Measurements from ENCODE around the gene LAPTM4A. TPM values are rescaled to one million over a fixed set of nuclear protein-coding genes. Genes with fewer than 3 reads are reported as not detected.
A peak's percentile ranks its signal among the peaks of the same experiment; 100 is the strongest.

Gene LAPTM4A
- 96.6 and 125 TPM in 2 replicates for total RNA-seq (2021)
- percentile 82 among the genes with signal in this experiment for Bru-seq, nascent RNA
- BruChase-seq, experiment 1, labeled RNA remaining after a 2-hour chase, result percentile 85 among the genes with signal in this experiment
- percentile 92 among the genes with signal in this experiment for BruChase-seq, experiment 2, labeled RNA remaining after a 6-hour chase
- long read RNA-seq, transcript LAPTM4A-201 (7 exons, 1,765 nt), result major isoform, 96 of 118 reads
- long read RNA-seq, partial matches to known transcripts, result 0 of 118 reads
- long read RNA-seq, other reads (novel, unspliced or antisense), result 22 of 118 reads

- POLR2A ChIA-PET (ENCODE audit: unreplicated experiment), result interaction anchor here (0.5 to 1.0 kb wide), 11 partner anchors 15 to 1008 kb away, joined by 3 to 19 read pairs (median 4); partner anchors contain the start of gene RHOB
- H3K36me3 ChIP-seq (ENCODE audit: low read depth), result no peaks in the 10 kb centered on the region
- peaks cover 19% of the 10 kb centered on the region for H3F3A ChIP-seq (ENCODE audit: insufficient read depth, low read depth)
- CTCF ChIA-PET, result interaction anchor here (0.5 to 0.6 kb wide), 2 partner anchors 50 to 96 kb away, joined by 3 read pairs; no protein-coding TSS in a partner anchor
- H3K4me3 ChIP-seq, result peak within 1 kb of the TSS; percentile 85
- H3K79me2 ChIP-seq (ENCODE audit: low read depth), result peaks cover 45% of the 10 kb centered on the region
- intact Hi-C loops (cut with micrococcal nuclease; ENCODE audit: unreplicated experiment), result loop anchor here (1.0 to 5.0 kb wide), 2 partner anchors 15 to 181 kb away; no protein-coding TSS in a partner anchor
- peak within 1 kb of the TSS; percentile 89 for H2AFZ ChIP-seq
- H4K20me1 ChIP-seq (ENCODE audit: insufficient read depth), result peaks cover 22% of the 10 kb centered on the region
- H3K9me2 ChIP-seq (ENCODE audit: insufficient read depth), result no peaks in the 10 kb centered on the region
- H3K4me1 ChIP-seq (replicated peaks; ENCODE audit: insufficient read depth), result peaks cover 36% of the 10 kb centered on the region
- BruUV-seq (replicated peaks), result no TSS peak
- H3K4me2 ChIP-seq, result peak within 1 kb of the TSS; percentile 98
- peak within 1 kb of the TSS; percentile 94 for H3K27ac ChIP-seq
- DNase-seq, result peak; percentile 96 to 100
- no peak for TF ChIP-seq EZH2 (IDR thresholded peaks at IDR 0.05; ENCODE audit: low read depth)
- no peak for TF ChIP-seq CTCF (conservative IDR thresholded peaks at IDR 0.05)
- H3K9me3 ChIP-seq (ENCODE audit: insufficient read depth, low read depth), result no peaks in the 10 kb centered on the region
- H3K27me3 ChIP-seq (ENCODE audit: insufficient read depth, low read depth), result no peaks in the 10 kb centered on the region
Measured at GRCh38 chr2:20051532-20052228, at the start of gene LAPTM4A. LAPTM4A (minus strand) TSS chr2:20051628; CDS start chr2:20051520, 108 bp downstream.

- Histone ChIP-seq H3K4me2 (no peak overlapping the region), H3K36me3 (ENCODE audit: low read depth) (no peaks in the 10 kb centered on the region), H3K27ac (no peak overlapping the region), H3F3A (ENCODE audit: insufficient read depth, low read depth) (no peaks in the 10 kb centered on the region), H3K9me2 (ENCODE audit: insufficient read depth) (no peaks in the 10 kb centered on the region), H3K4me1 (replicated peaks; ENCODE audit: insufficient read depth) (peaks cover 5% of the 10 kb centered on the region; the same call in 1 of the 2 replicates), H3K27me3 (ENCODE audit: insufficient read depth, low read depth) (no peaks in the 10 kb centered on the region), H3K4me3 (no peak overlapping the region), H2AFZ (no peak overlapping the region), H4K20me1 (ENCODE audit: insufficient read depth) (no peaks in the 10 kb centered on the region), H3K79me2 (ENCODE audit: low read depth) (no peaks in the 10 kb centered on the region), H3K9me3 (ENCODE audit: insufficient read depth, low read depth) (no peaks in the 10 kb centered on the region; the same call in 1 of the 2 replicates)
- BruUV-seq (replicated peaks), result no TSS peak
- intact Hi-C loops (cut with micrococcal nuclease; ENCODE audit: unreplicated experiment), result loop anchor here (10.0 kb wide), 1 partner anchor 544 kb away; no protein-coding TSS in a partner anchor
- POLR2A ChIA-PET (ENCODE audit: unreplicated experiment), result no interaction called here
- no peak for TF ChIP-seq CTCF (conservative IDR thresholded peaks at IDR 0.05)
- no peak for TF ChIP-seq EZH2 (IDR thresholded peaks at IDR 0.05; ENCODE audit: low read depth)
- no peak for DNase-seq
- CTCF ChIA-PET, result no interaction called here
Measured at GRCh38 chr2:20100711-20101110, 49.3 kb upstream of the LAPTM4A start.

GRCh38 chr2:20099780-20100179 is 48.4 kb upstream of the LAPTM4A start:
- no peaks in the 10 kb centered on the region for H3K79me2 ChIP-seq (ENCODE audit: low read depth)
- no peak overlapping the region for H3K4me2 ChIP-seq
- intact Hi-C loops (cut with micrococcal nuclease; ENCODE audit: unreplicated experiment), result loop anchor here (2.0 to 10.0 kb wide), 4 partner anchors 545 to 1713 kb away; no protein-coding TSS in a partner anchor
- no peak for DNase-seq
- CTCF ChIA-PET, result interaction anchor here (0.7 to 1.1 kb wide), 3 partner anchors 19 to 740 kb away, joined by 3 to 14 read pairs (median 9); no protein-coding TSS in a partner anchor
- H3K4me3 ChIP-seq, result no peak overlapping the region
- no peaks in the 10 kb centered on the region for H3F3A ChIP-seq (ENCODE audit: insufficient read depth, low read depth)
- H3K36me3 ChIP-seq (ENCODE audit: low read depth), result no peaks in the 10 kb centered on the region
- no peaks in the 10 kb centered on the region for H3K9me2 ChIP-seq (ENCODE audit: insufficient read depth)
- no TSS peak for BruUV-seq (replicated peaks)
- H3K27me3 ChIP-seq (ENCODE audit: insufficient read depth, low read depth), result no peaks in the 10 kb centered on the region
- no peak overlapping the region for H2AFZ ChIP-seq
- peaks cover 10% of the 10 kb centered on the region for H3K4me1 ChIP-seq (replicated peaks; ENCODE audit: insufficient read depth)
- no peaks in the 10 kb centered on the region for H4K20me1 ChIP-seq (ENCODE audit: insufficient read depth)
- TF ChIP-seq CTCF (conservative IDR thresholded peaks at IDR 0.05) (no peak), EZH2 (IDR thresholded peaks at IDR 0.05; ENCODE audit: low read depth) (no peak)
- POLR2A ChIA-PET (ENCODE audit: unreplicated experiment), result no interaction called here
- H3K27ac ChIP-seq, result no peak overlapping the region
- H3K9me3 ChIP-seq (ENCODE audit: insufficient read depth, low read depth), result no peaks in the 10 kb centered on the region; the same call in 1 of the 2 replicates

Data from PC-9 (cell line).